Fibroblast of skin of back (primary cell): ENCODE measurements around the gene EPHA1.

Experiments
- DNase-seq: peaks from one replicate; pipeline ENCODE4 v3.0.0-alpha.2; 2013

The EPHA1 gene

GRCh38 chr7:143343596-143343995 lies 65.1 kb downstream of the EPHA1 start:
- no peak for DNase-seq

GRCh38 chr7:143341842-143342241 lies 66.8 kb downstream of the EPHA1 start:
- DNase-seq = no peak
